DMS 273 treated with DMSO at 0.1 percent for 48 hours (cell line): Measurements from ENCODE around the gene ZNF615.
"Not testable (repeated sequence)": the region's sequence is repeated elsewhere in the genome, so short reads cannot be mapped to it uniquely, and the experiment has no call there.

Experiments
- DNase-seq: peaks from one replicate; lab custom pipeline; 2025; lab: John Stamatoyannopoulos, UW

The ZNF615 gene

GRCh38 chr19:52007806-52008557 lies at the start of gene ZNF615:
TSS of gene ZNF615 (minus strand) at chr19:52008211. CDS start at chr19:52003711, 4,500 bp downstream.
- peak; percentile 45 for DNase-seq

GRCh38 chr19:52056480-52056879 lies 48.5 kb upstream of the ZNF615 start:
- not testable (repeated sequence) for DNase-seq

DNA sequence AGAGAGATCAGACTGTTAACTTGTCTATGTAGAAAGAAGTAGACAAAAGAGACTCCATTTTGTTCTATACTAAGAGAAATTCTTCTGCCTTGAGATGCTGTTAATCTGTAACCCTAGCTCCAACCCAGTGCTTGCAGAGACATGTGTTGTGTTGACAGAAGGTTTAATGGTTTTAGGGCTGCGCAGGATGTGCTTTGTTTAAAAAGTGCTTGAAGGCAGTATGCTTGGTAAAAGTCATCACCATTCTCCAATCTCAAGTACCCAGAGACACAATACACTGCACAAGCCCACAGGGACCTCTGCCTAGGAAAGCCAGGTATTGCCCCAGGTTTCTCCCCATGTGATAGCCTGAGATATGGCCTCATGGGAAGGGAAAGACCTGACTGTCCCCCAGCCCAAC lies 43.7 kb upstream of the ZNF615 start:
- not testable (repeated sequence) for DNase-seq

DNA sequence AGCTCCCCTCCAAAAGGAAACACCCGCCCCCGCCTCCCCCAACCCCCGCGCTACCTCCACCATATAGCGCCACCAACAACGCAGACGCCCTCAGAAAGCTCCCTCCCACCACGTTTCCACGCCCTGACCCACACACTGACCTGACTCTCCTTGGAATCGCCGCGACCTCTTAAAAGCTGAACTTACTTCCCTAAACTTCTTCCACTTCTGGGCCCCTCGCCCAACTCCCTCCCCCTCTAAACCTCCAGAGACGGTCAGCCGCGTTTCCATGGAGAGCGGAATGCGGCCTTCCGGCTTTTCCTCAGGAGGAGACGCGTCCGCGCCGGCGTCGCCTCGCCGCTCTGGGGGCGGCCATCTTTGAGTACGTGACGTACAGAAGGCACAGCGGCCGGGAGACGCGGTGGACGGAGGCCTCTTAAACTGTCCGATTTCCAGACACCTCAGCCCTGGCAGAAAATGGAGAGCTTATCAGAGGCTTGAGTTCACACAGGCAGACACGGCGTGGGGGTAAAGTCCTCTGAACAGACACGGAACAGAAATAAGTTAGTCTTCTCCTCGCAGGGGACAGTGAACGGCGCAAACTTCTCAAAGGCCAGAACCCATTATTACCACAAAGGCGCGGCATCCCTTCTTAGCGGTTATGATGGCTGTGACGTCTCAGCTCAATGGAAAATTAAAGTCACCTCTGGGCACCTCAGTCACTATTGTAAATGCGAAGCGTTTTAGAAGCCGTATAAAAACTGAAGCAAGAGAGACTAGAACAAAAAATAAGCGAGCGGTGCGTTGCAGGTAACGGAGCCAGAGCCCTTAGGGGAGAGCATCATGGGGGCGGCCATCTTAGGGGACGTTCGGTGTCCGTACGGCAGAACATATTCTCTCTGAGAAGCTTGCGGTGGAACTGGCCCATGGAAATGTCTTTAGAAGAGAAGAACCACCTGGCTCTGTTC lies 40.8 kb upstream of the ZNF615 start, which contains the start of gene ZNF432:
Gene ZNF432 (minus strand): TSS at position 284 of the 947 bp plus-strand sequence. CDS start 1,970 bp downstream, outside the sequence.
- DNase-seq = peak; percentile 70

GRCh38 chr19:52039169-52039568 lies 31.2 kb upstream of the ZNF615 start:
- DNase-seq = no peak

- DNase-seq = no peak
Observed at GRCh38 chr19:52034051-52034728, 26.2 kb upstream of the ZNF615 start.

GRCh38 chr19:52028780-52029123 lies 20.7 kb upstream of the ZNF615 start:
- peak; percentile 53 for DNase-seq

GRCh38 chr19:52028027-52028779 lies 20.2 kb upstream of the ZNF615 start, which contains the start of gene ZNF614:
TSS of gene ZNF614 (minus strand) at chr19:52028379. CDS start at chr19:52025745, 2,634 bp downstream.
- peak; percentile 77 for DNase-seq

- not testable (repeated sequence) for DNase-seq
Observed at GRCh38 chr19:52026255-52026990, 18.4 kb upstream of the ZNF615 start.

DNA sequence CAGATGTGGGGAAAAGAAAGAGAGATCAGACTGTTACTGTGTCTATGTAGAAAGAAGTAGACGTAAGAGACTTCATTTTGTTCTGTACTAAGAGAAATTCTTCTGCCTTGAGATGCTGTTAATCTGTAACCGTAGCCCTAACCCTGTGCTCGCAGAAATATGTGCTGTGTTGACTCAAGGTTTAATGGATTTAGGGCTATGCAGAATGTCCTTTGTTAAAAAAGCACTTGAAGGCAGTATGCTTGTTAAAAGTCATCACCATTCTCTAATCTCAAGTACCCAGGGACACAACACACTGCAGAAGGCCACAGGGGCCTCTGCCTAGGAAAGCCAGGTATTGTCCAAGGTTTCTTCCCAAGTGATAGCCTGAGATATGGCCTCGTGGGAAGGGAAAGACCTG lies 16.5 kb upstream of the ZNF615 start:
- DNase-seq = not testable (repeated sequence)

- no peak for DNase-seq
Observed at GRCh38 chr19:52022193-52022592, 14.2 kb upstream of the ZNF615 start.

GRCh38 chr19:52020506-52020905 lies 12.5 kb upstream of the ZNF615 start:
- no peak for DNase-seq

DNA sequence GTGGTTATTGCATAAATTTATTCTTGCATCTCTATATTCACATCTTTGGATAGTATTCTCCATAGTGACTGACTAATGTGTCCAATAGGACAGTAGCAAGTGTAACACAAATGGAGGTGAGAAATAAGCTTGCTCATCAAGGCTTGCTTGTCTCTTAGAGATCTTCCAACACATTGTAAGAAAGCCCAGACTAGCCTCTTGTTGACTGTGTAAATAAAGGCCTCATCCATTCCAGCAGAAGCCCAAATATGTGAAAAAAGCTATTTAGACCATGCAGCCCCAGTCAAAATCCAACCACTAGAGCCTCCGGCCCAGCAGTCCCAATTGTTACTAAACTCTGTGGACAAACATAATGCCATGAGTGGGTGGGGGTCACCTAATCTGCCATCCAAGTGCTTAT lies 2.7 kb upstream of the ZNF615 start:
- DNase-seq = no peak

DNA sequence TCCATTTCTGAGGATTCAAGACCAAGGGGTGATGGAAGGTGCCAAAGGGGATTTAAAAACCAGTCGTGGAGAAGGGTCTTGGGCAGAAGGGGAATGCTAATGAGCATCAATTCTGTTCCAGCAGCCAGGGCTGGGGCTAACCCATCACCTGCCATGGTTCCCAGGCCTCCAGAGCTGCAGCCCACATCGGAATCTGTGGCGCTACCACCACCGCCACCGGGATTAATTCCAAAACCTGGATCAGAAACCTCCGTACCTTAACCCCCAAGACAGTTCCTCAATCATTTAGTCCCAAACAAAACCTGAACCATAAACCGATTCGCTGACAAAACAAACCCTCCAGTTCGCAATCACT lies 583 bp downstream of the ZNF615 start:
- DNase-seq = no peak

DNA sequence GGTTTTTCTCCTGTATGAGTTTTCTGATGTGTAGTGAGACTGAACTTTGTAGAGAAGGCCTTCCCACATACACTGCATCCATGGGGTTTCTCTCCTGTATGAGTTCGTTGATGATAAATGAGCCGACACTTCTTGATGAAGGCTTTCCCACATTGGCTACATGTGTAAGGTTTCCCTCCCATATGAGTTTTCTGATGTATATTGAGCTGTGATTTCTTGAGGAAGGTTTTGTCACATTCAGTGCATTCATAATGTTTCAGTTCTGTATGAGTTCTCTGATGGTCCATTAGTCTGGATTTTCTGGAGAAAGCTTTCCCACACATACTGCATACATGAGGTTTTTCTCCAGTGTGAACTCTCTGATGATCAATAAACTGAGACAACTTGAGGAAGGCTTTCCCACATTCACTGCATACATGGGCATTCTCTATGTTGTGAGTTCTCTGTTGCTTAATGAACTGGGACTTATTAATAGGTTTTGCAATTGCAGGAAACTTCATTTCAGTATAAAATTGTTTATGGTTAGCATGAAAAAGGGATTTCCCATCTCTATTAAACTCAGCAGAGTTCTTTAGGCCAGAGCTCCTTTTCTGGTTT lies 13.9 kb downstream of the ZNF615 start:
- no peak for DNase-seq

DNA sequence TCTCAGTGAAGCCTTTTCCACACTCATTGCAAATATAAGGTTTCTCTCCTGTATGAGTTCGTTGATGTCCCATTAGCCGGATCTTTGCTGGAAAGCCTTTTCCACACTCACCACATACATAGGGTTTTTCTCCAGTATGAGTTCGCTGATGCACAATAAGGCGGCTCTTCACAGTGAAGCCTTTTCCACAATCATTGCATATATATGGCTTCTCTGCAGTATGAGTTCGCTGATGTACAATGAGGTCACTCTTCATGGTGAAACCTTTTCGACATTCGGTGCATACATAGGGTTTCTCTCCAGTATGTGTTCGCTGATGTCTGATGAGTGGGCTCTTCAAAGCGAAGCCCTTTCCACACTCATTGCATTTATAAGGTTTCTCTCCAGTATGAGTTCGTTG lies 14.6 kb downstream of the ZNF615 start:
- no peak for DNase-seq

- DNase-seq = peak; percentile 83
Observed at GRCh38 chr19:51986309-51987291, 21.4 kb downstream of the ZNF615 start, which contains the start of gene ZNF350. TSS of gene ZNF350 (minus strand) at chr19:51986840. CDS start at chr19:51974360, 12,480 bp downstream.

DNA sequence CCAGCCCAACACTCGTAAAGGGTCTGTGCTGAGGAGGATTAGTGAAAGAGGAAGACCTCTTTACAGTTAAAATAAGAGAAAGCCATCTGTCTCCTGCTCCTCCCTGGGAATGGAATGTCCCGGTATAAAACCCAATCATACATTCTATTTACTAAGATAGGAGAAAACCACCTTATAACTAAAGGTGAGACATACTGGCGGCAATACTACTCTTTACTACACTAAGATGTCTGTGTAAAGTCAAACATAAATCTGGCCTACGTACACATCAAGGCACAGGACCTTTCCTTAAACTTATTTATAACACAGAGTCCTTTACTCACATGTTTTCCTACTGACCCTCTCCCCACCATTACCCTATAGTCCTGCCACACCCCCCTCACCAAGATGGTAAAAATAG lies 24.6 kb downstream of the ZNF615 start:
- DNase-seq = no peak

DNA sequence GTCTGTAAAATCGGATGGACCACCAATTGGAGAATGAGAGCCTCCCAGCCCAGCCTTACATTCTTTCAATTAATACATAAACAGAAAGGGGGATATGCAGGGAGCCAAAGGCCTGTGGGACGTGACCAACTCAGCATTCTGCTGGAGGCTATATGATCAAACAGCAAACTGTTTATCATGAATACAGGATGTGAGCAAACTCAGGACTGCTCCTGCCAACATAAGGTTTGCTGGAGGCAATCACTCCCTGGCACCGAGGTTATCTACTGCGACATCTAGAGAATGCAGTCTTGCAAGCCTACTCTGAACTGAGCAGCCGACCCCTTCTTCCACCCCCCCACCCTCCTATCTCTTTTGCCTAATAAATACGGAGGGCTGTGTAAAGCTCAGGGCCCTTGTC lies 27.1 kb downstream of the ZNF615 start:
- not testable (repeated sequence) for DNase-seq
